ENCODE data around the gene ELMO2. TPM values are rescaled to one million over a fixed set of nuclear protein-coding genes. Genes with fewer than 3 reads are reported as not detected.

ELMO2 gene
- total RNA-seq, 6 experiments from 2014 or later: 14.9 to 22.9 (median 17.4) TPM

DNA sequence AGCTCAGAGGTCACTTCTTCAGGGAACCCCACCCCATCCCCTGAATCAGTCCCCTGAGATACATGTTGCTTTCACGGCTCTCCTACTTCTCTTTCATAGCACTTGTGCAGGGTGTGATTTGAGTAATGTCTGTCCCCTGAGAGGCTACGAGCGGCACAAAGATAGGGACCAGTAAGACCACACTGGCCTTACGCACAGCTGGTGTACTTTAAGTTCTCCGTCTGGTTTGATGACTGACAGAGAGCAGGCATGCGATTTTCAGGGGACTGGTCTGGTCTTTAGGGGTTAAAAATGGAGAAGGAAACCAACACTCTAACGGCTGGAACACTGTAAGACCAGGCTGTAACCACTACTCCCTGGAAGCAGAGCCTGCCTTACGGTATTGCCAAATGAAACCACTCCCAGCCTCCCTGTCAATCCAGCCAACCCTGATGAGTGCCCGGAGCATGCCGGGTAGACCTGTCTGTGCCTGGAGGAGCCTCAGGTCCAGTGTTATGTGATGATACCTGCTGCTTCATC, 47.1 kb downstream of the ELMO2 start:
- ATAC-seq: no peak
- no peaks in the 10 kb centered on the region for H3K9me3 ChIP-seq
- TF ChIP-seq POLR2A (IDR thresholded peaks at IDR 0.05): no peak
- TF ChIP-seq, protein P1, sequence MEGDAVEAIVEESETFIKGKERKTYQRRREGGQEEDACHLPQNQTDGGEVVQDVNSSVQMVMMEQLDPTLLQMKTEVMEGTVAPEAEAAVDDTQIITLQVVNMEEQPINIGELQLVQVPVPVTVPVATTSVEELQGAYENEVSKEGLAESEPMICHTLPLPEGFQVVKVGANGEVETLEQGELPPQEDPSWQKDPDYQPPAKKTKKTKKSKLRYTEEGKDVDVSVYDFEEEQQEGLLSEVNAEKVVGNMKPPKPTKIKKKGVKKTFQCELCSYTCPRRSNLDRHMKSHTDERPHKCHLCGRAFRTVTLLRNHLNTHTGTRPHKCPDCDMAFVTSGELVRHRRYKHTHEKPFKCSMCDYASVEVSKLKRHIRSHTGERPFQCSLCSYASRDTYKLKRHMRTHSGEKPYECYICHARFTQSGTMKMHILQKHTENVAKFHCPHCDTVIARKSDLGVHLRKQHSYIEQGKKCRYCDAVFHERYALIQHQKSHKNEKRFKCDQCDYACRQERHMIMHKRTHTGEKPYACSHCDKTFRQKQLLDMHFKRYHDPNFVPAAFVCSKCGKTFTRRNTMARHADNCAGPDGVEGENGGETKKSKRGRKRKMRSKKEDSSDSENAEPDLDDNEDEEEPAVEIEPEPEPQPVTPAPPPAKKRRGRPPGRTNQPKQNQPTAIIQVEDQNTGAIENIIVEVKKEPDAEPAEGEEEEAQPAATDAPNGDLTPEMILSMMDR (IDR thresholded peaks at IDR 0.05): no peak
- H3K36me3 ChIP-seq: no peaks in the 10 kb centered on the region
- H3K4me3 ChIP-seq: no peak overlapping the region
- DNase-seq: no peak
- peaks cover 0 to 28% (median 9%) of the 10 kb centered on the region in 4 donors for H3K4me1 ChIP-seq
- intact Hi-C loops (cut with DNase I): loop anchor here in 1 of 2 donors (10.0 kb wide), 2 partner anchors 54 to 224 kb away; partner anchors contain the start of gene CDH22
- WGBS (ENCODE audit: insufficient coverage, low coverage, low lambda C conversion rate, missing lambda C conversion rate): 47% methylated on average over 7 of the region's 10 CpGs
- H3K27me3 ChIP-seq: no peaks in the 10 kb centered on the region
- no peak overlapping the region for H3K27ac ChIP-seq

DNA sequence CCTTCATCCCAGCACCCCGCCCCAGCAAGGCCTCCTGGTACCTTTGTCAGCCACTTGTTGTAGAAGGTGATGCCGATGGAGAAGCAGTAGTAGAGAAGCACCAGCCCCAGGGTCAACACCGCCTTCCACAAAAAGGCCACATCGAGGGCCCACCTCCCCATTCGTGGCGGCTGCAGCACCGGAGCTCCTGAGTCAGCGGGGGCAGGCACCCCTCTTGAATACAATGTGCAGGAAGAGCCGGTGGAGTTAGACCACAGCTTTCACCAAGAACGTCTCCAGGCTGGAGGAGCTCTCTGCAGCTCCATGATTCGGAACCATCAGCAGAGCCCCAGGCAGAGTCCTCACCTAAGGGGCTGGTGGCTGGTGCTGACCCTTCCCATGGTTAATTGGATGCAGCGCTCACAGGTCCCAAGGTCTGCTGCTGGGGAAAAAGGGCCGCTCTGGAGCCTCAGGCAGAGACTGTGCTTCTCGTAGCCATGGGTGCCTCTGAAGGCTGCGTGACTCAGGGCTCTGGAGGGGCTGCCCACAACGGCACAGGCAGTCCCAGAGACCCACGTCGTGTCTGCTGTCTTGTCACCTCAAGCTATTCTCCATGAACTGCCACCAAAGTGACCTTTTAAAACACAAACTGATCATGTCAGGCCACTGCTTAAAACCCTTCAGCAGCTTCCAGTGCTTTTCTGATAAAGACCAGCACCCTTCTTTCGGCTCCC, 47.9 kb downstream of the ELMO2 start:
- no peaks in the 10 kb centered on the region for H3K9me3 ChIP-seq
- no peaks in the 10 kb centered on the region for H3K27me3 ChIP-seq
- TF ChIP-seq, protein P1 (IDR thresholded peaks at IDR 0.05): no peak
- TF ChIP-seq POLR2A (IDR thresholded peaks at IDR 0.05): no peak
- intact Hi-C loops (cut with DNase I): loop anchor here in 1 of 2 donors (10.0 kb wide), 2 partner anchors 54 to 224 kb away; partner anchors contain the start of gene CDH22
- H3K36me3 ChIP-seq: no peaks in the 10 kb centered on the region
- peaks cover 0 to 30% (median 10%) of the 10 kb centered on the region in 4 donors for H3K4me1 ChIP-seq
- DNase-seq (no peak), ATAC-seq (no peak)
- 89% methylated on average over 3 of the region's 19 CpGs for WGBS (ENCODE audit: insufficient coverage, low coverage, low lambda C conversion rate, missing lambda C conversion rate)
- H3K27ac ChIP-seq: no peak overlapping the region
- H3K4me3 ChIP-seq: no peak overlapping the region

DNA sequence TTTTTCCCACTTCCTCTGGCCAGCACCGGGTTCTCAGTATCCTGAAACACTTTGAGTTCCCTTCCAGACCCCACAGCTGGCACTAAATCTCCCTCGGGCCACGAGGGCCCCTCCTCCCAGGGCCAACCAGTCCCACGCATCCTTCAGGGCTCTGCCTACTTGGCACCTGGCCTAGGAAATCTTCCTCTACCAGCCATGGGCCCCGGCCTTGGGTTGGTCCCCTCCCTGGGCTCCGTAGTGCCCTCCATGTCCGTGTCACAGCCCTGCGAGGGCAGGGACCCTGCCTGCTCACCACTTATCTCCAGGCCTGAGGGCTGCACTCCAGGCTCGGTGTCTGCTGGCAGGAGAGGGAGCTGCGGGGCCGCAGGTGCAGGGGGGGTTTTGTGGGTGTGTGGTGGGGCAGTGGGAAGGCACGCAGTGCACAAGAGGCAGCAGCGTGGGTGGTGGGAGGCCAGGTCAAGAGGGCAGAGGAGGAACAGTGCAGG, 49.3 kb downstream of the ELMO2 start:
- ATAC-seq (peak; percentile 64 to 74 (median 72)), DNase-seq (peak in 2 of 3 donors; percentile 39 to 53)
- TF ChIP-seq, protein P1 (IDR thresholded peaks at IDR 0.05): no peak
- no peak for TF ChIP-seq POLR2A (IDR thresholded peaks at IDR 0.05)
- no peaks in the 10 kb centered on the region for H3K27me3 ChIP-seq
- no peak overlapping the region for H3K4me3 ChIP-seq
- H3K4me1 ChIP-seq: peaks cover 0 to 18% (median 9%) of the 10 kb centered on the region in 4 donors
- no peak overlapping the region for H3K27ac ChIP-seq
- WGBS (ENCODE audit: insufficient coverage, low coverage, low lambda C conversion rate, missing lambda C conversion rate): 1% methylated on average over 12 of the region's 13 CpGs
- no peaks in the 10 kb centered on the region for H3K36me3 ChIP-seq
- H3K9me3 ChIP-seq: no peaks in the 10 kb centered on the region
- intact Hi-C loops (cut with DNase I): loop anchor here in 1 of 2 donors (10.0 kb wide), 2 partner anchors 52 to 222 kb away; partner anchors contain the start of gene CDH22

DNA sequence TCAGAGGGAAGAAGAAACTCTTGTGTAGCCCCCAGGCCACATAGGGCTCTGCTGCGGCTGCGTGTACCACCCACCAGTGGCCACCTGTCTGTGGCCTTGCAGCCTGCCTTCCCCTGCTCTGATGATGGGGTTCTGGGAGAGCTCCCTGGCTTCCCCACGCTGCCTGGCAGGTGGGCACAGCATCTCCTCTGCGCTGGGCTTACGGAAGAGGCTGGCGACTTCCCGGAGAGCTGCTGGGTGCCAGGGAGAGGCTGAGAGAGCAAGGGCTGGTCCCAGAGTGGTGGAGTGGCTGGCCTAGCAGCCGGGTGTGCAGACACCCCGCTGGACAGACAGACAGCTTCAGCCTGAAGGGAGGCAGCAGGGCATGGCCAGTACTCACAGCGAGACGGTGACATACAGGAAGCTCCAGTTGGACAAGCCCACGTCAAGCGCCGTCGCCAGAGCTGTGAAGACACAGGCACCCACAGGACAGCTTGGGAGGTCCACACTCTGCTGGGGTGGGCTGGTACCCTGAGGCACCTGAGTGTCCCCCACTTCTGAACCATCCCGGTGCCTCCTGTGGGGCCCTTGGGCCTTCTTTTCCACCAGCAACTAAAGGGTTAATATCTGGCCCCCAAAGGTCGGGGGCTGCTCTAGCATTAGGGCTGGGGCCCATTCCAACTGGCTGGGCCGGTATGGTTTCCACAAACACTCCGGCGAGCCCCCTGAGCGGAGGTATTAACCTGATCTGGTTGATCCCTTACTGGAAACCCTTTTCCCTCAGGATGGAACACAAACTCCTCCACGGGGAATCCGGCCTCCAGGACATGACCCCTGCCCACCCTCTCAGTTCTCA, 50.0 kb downstream of the ELMO2 start:
- Histone ChIP-seq H3K4me1 (peaks cover 0 to 17% (median 7%) of the 10 kb centered on the region in 4 donors), H3K27ac (no peak overlapping the region), H3K9me3 (no peaks in the 10 kb centered on the region), H3K4me3 (no peak overlapping the region), H3K36me3 (no peaks in the 10 kb centered on the region), H3K27me3 (no peaks in the 10 kb centered on the region)
- TF ChIP-seq, protein P1 (IDR thresholded peaks at IDR 0.05): no peak
- TF ChIP-seq POLR2A (IDR thresholded peaks at IDR 0.05): no peak
- intact Hi-C loops (cut with DNase I): loop anchor here in 1 of 2 donors (10.0 kb wide), 2 partner anchors 52 to 222 kb away; partner anchors contain the start of gene CDH22
- no peak for DNase-seq
- 93% methylated on average over 3 of the region's 23 CpGs for WGBS (ENCODE audit: insufficient coverage, low coverage, low lambda C conversion rate, missing lambda C conversion rate)
- ATAC-seq: peak in 1 of 4 donors; percentile 8
